M059J (cell line): ENCODE data around the gene CHCHD3. TPM values are rescaled to one million over a fixed set of nuclear protein-coding genes. Genes with fewer than 3 reads are reported as not detected.
"Not testable (repeated sequence)": the region's sequence is repeated elsewhere in the genome, so short reads cannot be mapped to it uniquely, and the experiment has no call there.

ENCODE experiments used
- DNase-seq: peaks from one replicate; pipeline ENCODE4 v3.0.0-alpha.2; 2012; ENCODE audit warnings: low read depth
- total RNA-seq: library from RNA; depleted of rRNA; stranded (reverse); fragments of >200 nt; shearing (Covaris generic); gene quantifications from 2 replicates; pipeline ENCODE4 v1.2.3, GENCODE V29; 2014

CHCHD3 gene
- total RNA-seq, 1 experiment from 2014 or later = 123 TPM

DNA sequence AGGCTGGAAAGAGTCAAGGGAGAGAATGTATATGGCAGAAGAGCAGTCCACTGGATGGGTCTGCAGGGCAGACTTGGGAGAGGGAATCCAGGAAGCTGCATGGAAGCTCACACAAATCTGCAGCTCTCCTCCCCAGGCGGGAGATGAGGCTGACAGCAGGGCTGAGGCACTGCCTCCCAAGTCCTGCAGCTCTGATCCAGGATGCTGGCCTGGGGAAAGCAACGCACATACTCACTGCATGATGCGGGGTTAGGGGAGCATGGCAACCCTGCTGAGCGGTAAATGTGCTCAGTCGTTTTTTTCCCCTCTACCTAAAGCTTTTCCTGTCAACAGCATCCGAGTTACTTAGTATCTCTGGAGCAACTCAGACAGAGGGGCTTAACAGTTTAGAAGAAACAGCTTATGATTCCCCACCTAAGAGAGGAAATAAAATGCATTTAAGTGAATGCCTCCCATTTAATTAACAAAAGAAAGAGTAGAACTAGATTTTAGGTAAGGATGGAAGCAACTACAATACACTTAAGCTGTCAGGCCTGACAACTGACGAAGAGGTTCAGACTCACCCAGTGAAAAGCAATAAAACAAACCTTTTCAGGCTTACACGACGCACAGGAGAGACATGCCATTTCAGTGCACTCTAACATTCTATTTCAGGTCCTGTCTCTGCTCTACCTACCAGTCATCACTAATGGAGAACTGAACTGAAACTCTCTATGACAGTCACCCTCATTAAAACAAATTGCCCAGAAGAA, 37.0 kb downstream of the CHCHD3 start:
- no peak for DNase-seq

DNA sequence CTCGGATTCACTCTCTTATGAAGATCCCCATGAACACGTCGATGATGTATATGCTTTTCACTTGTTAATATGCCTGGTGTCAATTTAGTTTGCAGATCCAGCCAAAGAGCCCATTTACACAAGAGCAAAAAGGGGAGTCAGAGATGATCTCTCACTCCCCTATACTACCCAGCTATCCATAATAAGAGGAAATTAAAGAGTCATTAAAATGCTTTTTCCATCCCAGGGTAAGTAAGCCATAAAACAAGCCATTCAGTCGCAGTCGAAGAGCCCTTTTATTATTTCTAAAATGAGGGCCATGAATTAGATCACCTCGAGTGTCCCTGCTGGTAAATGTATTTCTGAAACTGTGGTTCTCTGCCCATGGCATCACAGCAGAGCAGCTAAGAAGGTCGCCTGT, 41.2 kb downstream of the CHCHD3 start:
- no peak for DNase-seq

DNA sequence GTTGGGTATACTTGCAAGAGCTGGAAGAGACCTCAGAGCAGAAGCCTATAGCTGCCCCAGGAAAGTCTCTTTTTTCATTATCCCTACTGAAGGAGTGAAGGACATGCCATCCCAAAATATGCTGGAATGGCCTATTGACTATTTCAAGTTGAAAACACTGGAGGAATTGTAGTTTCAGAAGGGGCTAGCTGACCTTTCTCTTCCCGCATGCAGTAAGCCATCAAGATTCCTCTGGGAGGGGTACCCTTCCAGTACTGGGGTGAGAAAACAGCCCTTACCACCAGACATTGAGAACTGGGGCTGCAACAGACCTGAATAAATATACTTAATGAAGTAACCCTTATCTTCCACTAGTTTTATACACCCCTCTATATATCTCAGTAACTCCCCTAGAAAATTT, 41.7 kb downstream of the CHCHD3 start:
- DNase-seq = no peak

DNA sequence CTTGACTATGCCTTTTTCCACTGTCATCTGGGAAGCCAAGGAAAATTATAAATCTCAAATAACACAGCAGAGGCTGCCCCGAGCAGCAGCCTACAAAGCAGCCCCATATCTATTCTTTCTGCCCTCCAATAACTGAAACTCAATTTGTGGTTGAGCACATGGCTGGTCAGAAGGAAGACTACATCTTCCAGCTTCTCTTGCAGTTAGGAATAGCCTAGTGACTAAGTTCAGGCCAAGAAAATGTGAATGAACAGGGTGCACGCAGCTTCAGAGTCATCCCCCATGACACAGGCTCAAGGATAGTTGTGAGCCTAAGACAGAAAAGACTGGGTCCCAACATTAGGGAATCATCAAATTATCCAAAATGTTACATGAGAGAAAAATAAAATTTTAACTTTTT, 42.3 kb downstream of the CHCHD3 start:
- no peak for DNase-seq

DNA sequence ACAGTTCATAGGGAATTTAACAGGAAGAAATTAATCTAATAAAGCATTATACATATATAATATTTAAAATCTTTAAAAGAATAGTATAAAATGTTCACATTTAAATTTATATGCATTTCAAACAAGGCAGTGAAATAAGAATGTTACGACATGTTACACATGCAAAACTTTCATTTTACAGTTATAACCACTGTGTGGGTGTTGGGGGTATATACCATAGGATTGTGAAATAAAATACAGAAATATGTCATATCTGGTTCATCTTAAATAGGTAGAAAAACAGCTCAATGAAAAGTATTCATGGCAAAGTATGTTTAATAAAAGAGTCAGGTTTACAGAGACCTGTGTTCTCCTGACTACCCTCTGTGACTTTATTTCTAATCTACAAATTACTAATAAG, 45.6 kb downstream of the CHCHD3 start:
- no peak for DNase-seq

DNA sequence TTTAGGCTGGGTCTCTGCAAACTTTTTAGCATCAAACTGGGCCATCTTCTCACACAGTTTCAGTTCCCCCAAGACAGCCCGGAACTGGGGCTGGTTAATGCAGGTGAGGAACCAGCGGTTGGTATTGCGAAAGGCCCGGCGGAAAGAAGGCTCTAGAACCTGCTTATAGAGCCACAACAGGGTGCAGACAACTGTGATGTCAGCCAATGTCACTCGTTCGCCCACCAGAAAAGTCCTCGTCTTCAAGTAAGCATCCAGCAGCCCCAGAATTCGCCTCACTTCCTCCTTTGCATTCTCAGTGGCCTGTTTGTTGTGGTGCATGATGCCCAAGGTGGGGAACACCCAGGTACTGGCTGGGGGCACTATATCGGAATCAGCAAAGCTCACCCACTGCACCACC, 46.6 kb downstream of the CHCHD3 start:
- DNase-seq = not testable (repeated sequence)

DNA sequence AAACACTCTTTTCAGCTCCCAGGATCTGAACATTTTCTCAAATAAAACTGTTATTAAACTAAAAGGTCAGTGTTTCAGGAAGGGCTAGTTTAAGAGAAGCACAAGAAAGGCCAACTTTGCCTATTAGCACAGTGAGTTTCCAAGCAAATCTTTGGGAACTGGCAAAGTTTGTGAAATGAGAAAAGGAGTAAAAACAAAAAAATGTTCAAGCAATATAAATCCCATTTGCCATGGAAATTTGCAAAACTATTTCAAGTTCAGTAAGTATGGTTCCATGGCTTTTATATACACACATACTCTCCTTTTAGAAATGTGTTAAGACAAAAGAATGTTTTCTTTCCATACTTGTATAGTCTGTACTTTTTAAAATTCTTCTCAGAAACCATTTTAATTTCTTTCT, 51.5 kb downstream of the CHCHD3 start:
- no peak for DNase-seq

DNA sequence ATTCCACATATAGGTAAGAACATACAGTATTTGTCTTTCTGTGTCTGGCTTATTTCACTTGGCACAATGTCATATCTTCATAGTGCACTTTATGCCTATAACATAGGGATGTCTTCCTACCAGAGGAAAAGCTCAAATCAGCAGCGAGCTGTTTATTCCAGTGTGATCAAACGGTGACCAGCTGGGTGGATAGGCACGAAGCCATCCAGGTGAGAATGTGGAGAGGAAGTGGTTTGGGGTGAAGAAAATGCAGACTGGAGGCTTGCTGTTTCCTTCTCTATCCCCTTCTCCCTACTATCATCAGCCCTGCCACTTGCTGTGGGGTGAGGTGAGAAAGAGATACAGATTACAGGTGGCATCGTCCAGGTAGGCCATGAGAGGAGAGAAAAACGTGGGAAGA, 52.4 kb downstream of the CHCHD3 start:
- no peak for DNase-seq

DNA sequence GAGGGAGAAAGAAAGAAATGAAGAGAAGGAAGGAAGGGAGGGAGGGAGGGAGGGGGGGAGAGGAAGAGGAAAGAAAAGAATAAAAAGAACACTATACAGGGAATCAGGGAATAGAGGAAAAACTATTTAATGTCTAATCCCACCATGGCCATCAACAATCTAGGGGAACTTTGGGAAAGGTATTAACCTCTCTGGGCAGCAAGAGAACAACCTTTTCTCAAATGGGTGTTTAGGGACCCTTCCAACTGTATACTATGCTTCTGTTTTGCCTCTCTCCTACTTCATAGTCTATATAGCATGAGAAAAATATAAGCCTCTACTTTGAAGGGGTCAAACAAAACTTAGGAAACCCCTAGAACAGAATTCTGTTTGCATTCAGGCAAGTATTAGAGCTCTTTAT, 54.5 kb downstream of the CHCHD3 start:
- DNase-seq = no peak

DNA sequence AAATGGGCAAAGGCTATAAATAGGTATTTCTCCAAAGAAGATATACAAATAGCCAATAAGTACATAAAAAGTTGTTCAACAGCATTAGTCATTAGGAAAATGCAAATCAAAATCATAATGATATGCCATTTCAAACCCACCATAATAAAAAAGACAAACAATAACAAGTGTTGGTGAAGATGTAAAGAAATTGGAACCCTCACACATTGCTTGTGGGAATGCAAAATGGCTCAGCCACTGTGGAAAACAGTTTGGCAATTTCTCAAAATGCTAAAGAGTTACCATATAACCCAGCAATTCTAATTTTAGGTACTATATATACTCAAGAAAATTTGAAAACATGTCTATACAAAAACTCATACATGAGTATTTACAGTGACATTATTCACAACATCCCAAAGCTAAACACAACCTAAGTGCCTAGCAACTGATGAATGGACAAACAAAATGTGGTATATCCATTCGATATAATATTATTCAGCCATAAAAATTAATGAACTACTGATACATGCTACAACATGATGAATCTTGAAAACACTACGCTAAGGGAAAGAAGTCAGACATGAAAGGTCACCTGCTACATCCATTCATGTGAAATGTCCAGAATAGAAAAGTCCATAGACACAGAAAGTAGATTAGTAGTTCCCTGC, 55.6 kb downstream of the CHCHD3 start:
- DNase-seq = no peak

DNA sequence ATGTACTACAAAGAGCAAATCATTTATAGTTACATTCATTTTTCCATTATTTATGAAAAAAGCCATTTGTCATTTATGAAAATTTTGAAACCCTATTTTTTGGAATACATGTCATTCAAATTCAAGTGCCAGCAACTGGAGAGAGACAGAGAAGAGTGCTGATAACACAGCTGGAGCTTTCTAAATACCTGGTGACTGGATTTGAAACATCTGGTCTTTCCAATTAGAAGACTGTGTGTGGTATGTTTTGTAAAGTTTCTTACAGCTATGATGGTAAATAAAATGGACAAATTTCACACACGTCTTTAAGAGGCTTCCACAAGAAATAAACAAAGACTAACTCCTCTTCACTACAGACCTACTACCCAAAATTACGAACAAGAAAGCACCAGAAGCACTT, 56.8 kb downstream of the CHCHD3 start:
- no peak for DNase-seq

DNA sequence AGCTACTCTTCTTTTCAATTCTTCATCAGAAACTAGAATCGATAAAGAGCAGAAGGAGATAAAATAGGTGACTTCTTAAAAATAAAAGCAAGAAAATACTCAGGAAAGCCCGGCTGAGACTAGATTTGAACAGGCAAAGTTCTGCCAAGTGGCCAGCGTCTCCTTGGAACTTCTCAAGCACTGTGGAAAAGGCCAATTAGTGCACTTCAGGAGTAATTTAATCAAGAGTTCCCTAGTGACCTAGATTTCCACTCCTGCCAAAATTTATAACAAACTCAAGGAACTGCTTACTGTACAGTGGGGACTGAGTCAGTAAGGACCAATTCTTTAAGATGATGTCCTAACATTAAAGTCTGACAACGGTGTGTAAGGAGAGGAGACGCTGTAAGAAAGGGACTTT, 57.3 kb downstream of the CHCHD3 start:
- no peak for DNase-seq

DNA sequence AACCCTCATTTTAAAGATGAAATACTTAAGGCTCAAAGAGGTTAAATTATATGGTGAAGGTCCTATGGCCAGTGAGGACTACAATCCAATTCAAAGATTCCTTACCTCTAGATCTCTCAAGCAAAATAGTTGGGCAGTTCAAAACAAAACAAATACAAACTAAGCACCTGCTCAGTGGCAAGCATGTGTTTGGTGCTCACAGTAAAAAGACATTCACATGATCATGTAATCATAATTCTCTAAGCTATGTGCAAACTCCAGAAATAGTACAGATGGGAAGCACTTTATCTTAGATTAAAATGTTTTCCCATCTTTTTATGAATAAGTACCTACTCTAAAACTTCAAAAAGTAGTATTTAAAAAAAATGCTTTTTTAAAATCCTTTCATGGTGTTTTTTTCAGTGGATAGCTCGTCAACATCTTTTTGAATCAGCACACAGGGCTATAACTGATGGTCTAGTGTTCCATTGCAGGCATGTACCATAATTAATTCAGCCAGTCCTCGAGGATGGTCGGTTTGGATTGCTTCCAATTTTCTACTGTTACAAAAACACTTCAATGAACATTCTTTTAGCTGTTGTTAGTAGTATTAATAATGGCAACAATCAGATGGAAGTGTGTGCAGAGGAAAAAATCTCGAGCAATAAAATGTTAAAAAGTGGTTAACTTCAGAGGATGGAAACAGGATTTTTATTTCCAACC, 58.4 kb downstream of the CHCHD3 start:
- peak; percentile 10 for DNase-seq

DNA sequence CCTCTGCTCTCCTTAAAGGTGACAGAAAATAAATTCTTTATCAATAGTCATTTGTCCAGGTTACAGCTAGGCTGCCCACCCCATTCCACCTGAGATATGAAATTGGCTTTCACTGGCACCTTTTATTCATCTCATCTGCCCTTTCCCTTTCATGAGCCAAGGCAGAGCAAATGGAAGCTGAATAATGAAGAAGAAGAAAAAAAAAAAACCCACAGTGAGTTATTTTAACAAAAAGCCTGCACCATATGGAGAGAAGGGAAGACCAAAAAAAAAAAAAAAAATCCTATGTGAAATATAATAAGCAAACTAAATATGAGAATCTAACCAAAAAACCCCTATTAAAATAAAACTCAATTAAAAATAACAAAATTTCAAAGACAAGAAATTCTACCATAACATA, 59.2 kb downstream of the CHCHD3 start:
- no peak for DNase-seq

DNA sequence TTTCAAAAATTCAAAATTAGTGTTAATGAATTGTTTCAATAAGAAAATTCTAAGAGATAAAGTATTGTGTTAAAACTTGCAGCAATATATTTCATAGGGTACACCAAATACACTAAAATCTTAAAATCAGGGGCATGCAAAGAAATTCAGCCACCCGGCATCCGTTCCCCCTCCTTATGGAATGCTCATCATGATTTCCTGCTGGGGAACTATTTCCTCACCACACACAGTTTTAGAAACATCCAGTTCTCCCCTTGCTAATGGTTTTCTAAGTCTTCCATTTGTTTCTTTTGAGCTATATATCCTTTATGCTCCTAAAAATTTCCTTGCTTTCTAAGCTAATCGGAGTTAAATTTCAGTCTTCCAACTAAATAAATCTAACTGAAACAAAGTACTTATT, 60.7 kb downstream of the CHCHD3 start:
- DNase-seq = no peak

DNA sequence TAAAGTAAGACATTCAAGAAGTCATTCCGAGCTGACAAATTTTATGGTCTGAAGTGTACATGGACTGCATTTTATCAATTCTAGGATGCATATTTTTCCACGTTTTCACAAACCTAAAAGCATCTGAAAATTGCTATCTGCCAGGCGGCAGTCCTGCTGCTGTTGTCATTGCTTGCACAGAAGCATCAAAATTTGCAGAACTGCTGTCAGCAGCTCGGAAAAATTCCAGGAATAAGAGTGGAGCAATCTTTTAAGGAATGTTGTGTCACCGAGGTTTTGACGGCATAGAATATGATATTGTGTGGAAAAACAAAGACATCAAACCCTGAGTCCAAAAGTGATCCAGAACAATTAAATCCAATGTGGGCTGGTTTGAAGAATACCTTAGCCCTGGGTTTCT, 61.4 kb downstream of the CHCHD3 start:
- DNase-seq = no peak

DNA sequence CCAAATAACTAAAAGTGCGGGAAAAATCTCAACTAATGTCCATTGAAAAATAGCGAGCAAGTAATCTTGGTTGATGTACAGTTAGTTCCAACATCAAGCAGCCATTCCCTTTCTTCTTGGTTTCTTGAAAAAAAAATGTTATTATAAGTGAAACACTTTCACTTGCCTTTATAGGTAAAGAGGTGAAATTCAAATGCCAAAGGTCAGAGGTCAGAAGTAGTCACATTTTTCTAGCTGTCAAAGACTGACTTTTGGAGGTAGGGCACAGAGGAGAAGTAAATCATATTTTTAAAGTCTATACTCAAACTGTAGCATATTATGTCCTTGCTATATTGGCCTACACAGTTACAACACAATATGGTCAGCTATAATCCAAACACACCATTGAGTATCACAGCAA, 62.3 kb downstream of the CHCHD3 start:
- DNase-seq = no peak

DNA sequence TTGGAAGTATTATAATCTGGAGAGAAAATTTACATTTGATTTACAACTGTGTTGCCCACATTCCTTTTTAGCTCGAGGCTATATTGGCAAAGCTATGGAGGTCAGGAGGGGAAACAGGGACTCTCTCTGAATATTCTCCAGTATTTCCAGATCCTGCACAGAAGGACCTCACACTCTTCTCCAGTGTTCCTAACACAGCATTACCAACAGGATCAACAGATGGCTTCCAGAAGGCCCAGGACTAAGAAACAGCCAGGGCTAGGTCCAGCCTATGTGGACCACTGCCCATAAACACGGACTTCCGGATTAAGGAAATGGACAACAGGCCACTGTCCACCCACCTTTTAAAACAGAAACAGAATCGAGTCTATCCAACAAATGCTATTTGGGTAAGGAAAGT, 65.3 kb downstream of the CHCHD3 start:
- DNase-seq = peak; percentile 13

DNA sequence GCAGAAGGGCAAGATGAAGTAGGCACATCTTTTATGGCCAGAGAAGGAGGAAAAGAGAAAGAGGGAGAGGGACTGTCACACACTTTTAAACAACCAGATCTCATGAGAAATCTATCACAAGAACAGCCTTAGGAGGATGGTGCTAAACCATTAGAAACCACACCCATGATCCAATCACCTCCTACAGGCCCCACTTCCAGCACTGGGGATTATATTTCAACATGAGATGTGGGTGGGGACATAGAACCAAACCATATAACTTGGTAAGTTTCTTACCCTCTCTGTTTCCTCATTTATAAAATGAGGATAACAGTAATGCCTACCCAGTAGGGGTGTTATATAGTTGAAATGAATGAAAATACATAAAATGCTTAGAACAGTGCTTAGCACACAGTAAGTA, 66.0 kb downstream of the CHCHD3 start:
- no peak for DNase-seq

DNA sequence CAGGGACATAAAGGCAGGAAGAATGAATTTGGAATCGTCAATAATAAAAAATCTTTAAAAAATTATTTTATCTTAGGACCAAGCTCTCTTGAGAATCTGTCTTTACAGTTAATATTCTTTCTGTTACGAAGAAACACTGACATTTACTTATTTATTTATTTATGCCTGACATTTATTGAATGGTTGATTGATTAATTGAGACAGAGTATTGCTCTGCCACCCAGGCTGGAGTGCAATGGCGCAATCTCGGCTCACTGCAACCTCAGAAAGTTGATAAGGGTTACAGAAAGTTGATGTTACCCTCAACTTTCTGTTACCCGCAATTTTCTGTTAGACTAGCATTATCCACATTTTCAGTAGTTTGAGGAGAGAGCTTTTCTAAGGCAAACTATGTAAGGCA, 70.1 kb downstream of the CHCHD3 start:
- no peak for DNase-seq

DNA sequence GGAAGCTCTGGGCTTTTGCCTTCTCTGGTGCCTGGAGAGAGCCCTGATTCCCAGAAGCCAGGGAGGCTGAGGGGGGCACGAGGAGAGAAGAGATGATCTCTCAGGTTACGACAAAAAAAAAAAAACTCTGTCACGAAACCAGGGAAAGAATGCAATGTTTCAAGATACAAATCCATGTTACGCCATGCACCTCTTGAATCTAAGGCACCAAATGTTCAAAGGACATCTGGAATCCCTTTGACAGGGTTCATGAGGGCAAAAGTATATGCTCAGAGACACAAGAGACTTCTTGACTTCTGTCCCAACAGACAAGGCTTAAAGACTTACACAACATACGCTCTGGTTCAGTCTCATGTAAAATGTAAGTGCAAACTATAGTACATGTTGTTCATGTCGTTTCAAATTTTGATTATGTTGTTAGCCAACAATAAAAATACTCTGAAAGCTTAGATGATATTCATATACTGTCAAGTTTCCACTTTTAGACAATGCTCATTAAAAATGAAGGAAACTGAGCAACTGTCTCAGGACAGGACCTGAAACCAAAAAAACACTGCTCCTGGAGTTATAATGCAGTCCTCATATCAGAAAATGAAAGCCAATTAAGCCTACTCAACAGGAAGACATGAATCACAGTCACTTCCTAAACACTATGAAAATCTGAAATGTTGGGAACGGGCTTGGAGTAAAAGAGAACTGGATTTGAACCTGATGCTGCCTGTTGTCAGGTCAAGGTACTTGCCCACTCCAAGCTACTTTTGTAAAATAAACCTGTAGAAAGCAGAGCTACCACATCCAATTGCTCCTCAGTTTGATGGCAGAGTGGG, 72.3 kb downstream of the CHCHD3 start:
- peak; percentile 9 for DNase-seq

DNA sequence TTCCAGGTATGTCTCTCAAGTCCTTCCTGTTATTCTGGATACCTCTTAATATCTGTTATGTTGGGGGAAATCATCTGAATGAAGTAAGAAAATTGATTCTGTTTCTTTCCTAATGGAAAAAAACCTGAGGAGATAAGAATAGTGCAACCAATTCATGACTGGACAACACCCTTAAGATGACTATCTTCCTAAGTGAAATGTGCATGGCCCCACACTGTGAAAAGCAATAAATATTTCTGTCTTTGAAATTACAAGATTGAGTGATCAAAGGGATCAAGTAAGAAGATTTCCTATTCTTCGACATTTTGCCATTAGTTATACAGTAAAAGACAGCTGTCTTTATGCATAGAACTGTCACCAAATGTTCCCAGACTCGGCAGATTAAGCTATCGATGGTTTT, 73.9 kb downstream of the CHCHD3 start:
- no peak for DNase-seq
